Activated CD4-positive, alpha-beta T cell treated with anti-CD3 and anti-CD28 coated beads, Interleukin-2, Interleukin-4, amounts not matched to agents 100 ng/mL and 50 ng/mL, durations not matched to agents 16 hours and 8 hours (primary cell): ENCODE results near the gene NOD2.

Source experiments
- DNase-seq: peaks from one replicate; pipeline ENCODE4 v3.0.0-alpha.2; 2020; ENCODE audit warnings: low spot score

NOD2 gene

DNA sequence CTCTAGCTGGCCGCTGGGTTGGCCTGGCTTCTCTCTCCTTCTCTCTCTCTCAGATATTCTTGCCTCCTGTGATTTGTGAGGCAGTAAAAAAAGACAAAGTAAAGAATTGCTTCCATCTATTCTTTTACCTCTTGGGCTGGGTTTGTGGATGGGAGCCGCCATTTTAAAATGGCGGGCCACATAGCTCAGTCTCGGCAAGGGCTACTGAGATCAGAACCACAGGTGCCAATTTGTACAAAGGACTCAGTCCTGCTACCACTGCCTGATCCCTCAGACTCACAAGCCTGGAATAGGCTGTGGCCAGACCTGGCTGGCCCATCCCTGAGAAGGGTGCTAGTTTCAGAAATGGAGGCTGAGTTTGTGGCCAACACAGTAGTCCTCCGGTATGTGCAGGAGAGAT lies 24.1 kb downstream of the NOD2 start:
- DNase-seq = no peak

DNA sequence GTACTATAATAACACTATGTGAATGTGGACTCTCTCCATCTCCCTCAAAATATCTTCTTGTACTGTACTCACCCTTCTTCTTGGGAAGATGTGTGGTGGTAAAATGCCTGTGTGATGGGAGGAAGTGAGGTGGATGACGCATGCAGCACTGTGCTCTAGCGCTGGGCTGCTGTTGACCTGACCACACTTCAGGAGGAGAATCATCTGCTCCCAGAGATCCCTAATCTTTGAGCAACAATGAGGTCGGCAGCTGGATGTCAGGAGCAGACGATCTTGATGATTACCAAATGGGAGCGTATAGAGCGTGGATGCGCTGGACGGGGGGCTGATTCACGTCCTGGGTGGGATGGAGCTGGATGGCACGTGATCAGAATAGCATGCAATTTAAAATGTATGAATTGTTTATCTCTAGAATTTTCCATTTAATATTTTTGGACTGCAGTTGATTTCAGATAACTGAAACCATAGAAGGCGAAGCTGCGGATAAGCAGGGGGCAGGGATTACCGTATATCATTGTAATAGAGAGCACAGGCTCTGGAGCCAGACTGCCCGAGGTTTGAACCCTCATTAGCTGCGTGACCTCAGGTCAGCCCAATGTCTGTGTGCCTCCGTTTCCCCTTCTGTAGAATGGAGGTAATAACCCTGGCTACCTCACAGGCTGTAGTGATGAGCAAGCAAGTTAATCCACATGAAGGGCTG lies 24.8 kb downstream of the NOD2 start:
- DNase-seq = no peak

DNA sequence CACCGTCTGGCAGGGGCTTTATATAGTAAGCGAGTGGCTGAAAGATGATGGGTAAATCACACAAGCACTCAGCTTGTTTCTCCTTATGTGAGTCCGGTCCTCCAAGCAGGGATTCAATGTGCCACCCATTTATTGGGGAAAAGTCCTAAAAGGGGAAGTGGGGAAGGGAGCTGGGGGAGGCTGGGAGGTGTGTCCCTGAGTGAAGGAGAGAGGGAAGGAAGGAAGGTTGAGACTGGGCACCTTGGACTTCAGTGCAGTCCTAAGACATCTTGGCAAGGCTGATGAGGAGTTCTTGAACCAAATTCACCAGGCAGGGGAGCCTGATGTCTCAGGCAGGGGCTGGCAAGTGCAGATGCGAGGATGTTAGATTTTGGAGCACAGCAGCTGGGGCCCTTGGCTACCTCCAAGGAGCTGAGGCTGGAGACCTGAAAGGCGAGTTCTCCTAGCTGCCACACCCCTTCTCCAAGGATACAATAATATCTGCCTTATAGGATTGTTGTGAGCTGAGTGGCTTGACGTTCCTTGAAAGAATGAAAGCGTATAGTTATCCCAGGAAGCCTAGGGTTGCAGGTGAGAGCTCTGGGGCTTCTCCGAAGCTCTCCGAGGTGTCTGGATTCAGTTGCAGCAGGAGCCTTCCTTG lies 25.5 kb downstream of the NOD2 start:
- no peak for DNase-seq

DNA sequence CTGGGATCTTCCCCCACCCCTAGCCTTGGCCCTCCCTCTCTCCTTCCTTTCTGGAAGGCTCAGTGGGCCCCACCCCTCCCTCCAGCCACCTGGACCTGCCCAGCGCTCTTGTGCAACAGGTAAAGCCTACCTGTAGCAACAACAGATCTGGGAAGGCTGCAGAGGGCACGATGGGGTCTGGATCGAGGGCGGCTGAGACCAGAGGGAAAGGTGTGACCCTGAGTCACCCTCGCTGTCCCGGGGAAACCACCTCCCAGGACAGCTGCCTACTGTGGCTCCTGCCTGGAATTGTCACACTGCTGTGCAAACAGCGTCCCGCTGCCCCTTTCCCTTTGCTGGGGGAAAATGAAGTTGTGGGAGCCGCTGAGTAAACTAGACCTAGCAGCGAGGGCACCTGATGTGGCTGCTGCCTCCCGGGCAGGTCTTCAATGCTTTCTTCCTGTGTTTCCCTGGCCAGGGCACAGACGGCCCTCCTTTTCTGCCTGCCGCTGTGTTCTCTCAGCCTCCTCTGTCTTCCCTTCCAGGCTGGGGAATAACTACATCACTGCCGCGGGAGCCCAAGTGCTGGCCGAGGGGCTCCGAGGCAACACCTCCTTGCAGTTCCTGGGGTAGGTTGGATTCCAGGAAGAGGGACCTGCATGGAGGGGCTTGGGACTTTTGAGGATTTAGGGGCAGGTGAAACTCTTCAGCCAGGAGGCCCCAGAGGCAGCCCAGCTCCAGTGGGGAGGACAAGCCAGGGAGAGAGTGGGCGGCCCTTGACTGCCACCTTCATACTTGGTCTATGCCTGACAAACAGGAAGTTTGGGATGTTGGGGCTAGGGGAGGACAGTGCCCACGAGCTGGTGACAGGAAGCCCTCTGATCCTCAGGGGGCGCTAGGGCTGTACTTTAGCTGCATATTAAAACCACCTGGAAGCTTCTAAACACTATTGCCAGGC lies 26.3 kb downstream of the NOD2 start:
- DNase-seq = no peak

DNA sequence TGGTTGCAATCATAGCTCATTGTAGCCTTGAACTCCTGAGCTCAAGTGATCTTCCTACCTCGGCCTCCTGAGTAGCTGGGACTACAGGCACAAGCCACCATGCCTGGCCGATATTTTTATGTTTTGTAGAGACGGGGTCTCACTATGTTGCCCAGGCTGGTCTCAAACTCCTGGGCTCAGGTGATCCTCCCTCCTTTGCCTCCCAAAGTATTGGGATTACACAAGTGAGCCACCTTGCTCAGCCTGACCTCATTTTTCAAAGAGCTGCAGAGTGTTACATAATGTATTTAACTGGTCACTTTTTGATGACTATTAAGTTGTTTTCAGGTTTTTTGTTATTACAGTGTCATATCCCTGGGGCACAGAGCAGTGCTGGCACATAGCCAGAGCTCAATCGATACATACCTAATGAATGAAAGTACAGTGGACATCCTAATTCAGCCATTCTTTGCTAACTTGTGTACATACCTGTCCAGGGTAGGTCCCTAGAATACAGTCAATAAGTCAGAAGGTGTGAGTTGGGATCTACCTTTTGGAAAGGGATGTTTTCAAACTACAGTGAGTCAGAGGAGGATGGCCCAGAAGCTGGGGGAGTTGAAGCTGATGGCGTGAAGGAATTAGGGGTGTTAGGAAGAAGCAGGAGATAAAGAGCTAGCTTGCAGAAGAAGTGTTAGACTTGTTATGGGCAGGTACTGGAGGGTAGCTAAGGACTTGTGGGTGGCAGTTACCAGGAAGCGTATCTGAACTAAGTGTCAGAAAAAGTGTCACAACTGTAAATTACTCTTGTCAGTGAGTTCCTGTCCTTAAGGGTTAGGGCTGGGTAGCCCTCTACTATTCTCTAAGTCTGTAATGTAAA lies 28.4 kb downstream of the NOD2 start:
- DNase-seq = no peak

DNA sequence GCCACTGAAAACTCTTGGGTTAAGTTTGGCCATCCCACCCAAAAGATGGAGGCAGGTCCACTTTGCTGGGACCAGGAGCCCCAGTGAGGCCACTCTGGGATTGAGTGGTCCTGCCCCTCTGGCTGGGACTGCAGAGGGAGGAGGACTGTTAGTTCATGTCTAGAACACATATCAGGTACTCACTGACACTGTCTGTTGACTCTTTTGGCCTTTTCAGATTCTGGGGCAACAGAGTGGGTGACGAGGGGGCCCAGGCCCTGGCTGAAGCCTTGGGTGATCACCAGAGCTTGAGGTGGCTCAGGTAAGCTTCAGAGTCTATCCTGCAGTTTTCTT lies 29.0 kb downstream of the NOD2 start:
- DNase-seq = no peak

DNA sequence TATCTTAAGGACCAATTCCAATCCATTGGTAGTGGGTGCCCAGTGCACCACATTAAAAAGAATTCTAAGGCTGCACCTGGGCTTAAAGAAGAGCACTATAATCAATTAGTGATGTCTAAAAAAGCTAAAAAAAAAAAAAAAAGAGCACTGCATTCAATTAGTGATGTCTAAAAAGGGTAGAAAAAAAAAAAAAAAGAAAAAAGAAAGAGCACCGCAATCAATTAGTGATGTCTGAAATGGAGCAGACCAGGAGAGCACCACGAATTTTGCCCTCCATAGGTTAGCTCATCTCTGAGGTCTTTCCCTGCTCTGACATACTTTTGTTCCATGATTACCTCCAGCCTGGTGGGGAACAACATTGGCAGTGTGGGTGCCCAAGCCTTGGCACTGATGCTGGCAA lies 29.6 kb downstream of the NOD2 start:
- DNase-seq = no peak

DNA sequence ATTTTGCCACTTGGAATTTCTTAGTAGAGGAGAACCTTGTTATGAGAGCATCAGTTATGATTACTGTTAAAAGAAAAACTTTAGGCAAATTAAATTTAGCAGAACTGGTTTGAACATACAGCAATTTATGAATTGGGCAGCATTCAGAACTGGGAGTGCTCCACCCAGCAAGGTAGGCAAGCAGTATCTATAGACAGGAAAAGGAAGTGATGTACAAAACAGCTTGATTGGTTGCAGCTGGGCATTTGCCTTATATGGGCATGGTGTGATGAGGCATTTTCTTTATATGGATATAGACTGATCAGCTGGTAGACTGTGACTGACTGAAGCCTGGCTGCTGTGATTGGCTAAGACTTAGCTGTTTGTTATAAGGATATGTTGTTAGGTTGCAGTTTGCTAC lies 30.9 kb downstream of the NOD2 start:
- no peak for DNase-seq

DNA sequence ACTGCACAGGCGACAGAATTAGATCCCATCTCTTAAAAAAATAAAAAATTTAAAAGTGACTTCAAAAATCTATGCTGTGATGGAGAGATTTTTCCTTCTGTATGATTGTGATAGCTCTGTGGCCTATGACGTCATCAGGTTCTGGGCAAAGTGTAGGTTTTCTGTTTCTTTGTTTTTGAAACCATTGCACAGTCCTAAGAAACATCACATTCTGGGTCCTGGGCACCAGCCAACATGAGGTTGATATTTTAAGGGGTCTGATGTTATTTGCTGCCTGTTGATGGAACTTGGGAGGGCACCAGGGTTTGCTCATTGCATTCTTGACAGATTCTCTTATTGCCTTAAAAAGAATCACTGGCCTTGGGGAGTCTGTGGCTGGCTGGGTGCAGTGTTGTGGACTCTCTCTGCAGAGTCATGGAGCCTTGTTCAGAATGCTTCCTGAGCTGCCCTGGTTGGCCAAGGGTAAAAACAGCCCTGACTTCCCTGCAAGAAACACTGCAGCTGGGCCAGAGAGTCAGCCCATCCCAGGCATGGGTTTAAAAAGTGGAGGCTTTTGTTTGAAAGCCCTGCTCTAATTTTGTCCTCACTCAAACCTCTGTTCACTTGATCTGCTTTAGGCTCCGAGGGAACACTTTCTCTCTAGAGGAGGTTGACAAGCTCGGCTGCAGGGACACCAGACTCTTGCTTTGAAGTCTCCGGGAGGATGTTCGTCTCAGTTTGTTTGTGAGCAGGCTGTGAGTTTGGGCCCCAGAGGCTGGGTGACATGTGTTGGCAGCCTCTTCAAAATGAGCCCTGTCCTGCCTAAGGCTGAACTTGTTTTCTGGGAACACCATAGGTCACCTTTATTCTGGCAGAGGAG lies 38.0 kb downstream of the NOD2 start:
- no peak for DNase-seq

DNA sequence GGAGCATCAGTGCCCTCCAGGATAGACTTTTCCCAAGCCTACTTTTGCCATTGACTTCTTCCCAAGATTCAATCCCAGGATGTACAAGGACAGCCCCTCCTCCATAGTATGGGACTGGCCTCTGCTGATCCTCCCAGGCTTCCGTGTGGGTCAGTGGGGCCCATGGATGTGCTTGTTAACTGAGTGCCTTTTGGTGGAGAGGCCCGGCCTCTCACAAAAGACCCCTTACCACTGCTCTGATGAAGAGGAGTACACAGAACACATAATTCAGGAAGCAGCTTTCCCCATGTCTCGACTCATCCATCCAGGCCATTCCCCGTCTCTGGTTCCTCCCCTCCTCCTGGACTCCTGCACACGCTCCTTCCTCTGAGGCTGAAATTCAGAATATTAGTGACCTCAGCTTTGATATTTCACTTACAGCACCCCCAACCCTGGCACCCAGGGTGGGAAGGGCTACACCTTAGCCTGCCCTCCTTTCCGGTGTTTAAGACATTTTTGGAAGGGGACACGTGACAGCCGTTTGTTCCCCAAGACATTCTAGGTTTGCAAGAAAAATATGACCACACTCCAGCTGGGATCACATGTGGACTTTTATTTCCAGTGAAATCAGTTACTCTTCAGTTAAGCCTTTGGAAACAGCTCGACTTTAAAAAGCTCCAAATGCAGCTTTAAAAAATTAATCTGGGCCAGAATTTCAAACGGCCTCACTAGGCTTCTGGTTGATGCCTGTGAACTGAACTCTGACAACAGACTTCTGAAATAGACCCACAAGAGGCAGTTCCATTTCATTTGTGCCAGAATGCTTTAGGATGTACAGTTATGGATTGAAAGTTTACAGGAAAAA lies 38.8 kb downstream of the NOD2 start:
- no peak for DNase-seq

DNA sequence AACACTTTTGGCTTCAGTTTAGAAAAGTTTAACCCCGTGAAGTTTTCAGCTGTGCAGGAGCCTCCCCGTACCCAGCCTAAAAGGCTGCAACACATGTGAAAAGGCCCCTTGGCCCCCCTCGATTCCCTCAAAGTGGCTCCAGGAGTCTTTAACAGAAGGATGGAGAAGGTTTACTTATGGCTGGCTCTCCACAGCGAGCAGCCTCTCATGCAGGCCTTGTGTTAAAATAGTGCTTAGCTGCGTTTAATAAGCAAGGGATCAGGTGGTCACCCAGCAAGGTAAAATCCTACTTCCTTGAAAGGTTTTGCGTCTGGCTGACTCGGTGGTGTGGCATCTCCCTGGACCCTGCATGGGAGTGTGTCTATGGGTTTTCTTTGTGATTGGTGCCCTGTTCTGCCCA lies 40.1 kb downstream of the NOD2 start:
- DNase-seq = no peak

DNA sequence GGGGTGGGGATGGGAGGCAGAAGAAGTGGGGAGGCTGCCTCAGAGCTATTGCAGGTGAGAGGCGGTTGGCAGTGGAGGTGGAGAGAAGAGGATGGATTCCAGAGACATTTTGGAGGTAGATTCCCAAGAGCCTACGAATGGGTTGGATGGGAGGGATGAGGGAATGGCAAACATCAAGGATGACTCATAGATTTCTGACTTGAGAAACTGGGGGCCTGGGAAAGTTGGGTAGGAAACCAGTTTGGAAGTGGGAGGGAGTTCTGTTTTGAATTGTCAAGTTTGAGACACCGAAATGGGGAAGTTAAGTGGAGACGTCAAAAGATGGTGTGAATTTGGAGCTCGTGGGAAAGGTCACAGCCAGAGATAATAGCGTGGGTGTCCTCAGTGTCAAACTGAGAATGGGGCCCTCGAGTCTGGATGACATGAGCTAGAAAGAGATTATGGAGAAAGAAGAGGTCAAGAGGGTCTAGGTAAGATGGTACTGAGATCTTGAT lies 42.3 kb downstream of the NOD2 start:
- DNase-seq = no peak

DNA sequence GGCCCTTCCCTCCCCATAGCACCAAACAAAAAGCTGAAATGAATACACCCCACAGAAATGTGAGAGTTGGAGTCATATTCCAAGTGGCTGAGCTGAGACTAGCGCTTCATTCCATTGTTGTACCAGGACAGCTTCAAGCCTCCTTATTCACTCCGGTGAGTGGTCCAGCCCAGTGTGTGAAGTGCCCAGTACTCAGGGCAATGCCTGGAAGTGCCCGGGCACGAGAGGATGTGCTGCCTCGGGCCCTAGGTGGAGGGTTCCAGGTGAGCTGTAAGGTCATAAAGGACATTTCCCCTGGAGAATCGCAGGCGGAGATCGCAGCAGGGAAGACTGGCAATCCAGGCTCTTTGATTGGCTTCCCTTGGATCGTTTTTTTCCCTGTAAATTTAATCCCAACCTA lies 43.0 kb downstream of the NOD2 start:
- DNase-seq = no peak

DNA sequence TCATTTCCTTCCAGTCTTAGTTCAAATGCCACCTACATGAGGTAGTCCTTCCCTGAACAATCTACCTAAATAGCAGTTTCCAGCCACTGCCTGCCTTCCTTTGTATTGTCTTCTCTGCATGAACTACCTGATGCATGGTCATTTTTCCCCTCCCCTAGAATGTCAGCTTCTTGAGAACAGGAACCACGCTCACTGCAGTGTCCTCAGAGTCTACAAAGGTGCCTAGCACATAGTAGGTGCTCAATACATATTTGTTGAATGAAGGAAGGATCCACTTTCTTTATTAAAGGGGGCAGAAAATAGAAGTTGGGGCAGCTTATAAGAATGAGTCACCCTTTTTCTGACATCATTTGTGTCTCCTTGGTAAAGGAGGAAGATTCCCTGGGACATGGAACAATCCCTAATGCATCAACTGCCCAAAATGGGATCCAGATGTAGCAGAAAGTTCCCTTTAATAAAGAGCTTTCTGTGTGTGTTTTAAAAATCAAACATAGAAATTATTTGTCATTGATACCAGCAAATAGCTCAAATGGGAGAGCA lies 44.1 kb downstream of the NOD2 start:
- no peak for DNase-seq

DNA sequence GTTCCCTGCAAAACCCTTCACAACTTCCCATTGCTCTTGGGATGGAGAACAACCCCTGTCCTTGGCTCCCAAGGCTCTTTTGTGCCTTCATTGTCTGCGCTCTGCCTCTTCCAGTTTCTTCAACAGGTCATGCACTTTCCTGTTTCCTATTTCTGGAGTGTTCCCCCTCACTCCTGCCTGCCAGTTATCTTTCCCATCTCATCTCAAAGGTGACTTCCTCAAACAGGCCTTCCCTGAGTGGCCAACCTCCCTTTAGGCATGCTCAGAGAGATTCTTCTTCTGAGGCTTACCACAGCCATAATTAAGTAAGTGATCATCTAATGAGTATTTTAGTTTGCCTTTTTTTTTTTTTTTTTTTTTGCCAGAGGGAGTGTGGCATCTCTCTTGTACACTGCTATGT lies 45.6 kb downstream of the NOD2 start:
- no peak for DNase-seq

DNA sequence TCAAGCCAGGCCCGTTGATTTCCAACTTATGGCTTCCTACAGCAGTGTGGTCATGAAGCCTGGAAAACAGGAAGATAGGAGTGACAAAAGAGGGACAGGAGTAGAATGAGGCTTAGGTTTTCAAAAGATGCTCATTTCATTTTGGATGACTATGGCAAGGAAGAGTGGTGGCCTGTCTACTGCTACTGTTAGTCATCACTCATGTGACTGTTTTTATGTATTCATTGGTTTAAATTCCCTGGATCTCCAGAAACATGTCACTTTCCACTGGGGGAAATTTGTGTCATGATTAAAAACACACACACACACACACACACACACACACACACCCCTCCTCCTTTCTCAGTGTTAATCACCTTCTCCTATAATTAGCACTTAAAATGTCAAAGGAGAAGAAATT lies 47.3 kb downstream of the NOD2 start:
- no peak for DNase-seq

DNA sequence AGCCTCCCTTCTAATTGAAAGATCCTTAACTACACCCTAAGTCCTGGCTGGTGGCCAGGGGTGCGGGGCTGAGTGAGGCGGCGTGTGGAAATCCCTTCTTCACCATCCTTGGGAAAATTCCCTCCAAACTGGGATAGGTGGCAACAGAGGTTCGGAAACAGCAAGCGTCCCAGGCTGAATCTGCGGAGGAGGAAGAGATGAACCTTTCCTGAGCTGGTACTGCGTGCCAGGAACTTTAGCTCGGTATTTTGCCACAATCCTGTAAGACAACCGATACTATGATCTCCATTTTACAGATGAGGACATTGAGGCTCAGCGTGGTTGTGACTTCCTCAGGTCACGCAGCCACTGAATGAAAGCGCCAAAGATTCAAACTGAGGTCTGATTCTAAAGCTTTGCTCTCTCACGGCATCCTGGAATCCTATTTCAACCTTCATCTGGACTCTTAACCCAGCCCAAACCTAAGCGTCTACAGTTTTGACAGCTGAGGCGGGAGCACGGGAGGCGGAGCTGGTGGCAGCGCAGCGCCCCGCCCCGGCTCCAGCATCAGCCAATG lies 47.9 kb downstream of the NOD2 start:
- no peak for DNase-seq

DNA sequence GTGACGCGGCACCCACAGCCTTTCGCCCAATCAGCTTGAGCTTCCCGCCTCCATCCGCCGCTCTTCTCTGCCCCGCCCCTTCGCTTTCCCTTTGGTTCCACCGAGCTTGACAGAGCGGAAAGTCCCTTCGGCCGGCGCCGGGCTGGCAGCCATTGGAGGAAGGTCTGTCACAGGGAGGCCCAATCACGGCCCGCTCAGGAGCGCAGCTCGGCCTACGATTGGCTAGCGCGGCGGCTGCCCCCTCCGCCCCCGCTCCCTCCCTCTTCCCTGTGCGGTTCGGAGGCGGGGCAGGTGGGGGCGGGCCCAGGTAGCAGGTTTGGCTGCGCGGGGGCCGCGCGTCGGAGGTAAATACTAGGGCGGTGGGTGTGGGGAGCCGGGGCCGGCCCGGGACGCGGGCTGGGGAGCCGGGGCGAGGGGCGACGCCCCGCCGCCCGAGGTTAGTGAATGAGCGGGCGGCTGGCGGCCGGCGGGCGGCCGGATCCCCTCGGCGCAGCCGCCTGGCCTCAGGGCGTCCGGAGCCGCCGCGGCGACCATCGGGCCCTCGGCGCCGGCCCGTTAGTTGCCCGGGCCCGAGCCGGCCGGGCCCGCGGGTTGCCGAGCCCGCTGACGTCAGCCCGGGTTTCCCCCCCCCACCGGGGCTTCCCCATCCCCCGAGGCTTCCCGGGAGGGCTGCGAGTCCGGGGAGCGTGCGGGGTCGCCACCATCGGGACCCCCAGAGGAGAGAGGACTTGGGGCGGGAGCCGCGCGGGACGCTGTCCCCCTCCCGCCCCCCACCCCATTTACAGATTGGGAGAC lies 48.6 kb downstream of the NOD2 start, which contains the start of gene CYLD:
Gene CYLD (plus strand): TSS at position 306 of the 795 bp plus-strand sequence. CDS start 7,613 bp downstream, outside the sequence.
- DNase-seq = peak; percentile 100
